NCI-H82 treated with DMSO at 0.1 percent for 48 hours (cell line): ENCODE measurements around the gene TANGO2.

Experiments used
- DNase-seq: peaks from one replicate; lab custom pipeline; 2025; ENCODE audit not compliant: unreplicated experiment; lab: John Stamatoyannopoulos, UW

TANGO2 gene

GRCh38 chr22:19994851-19995610, 25.9 kb upstream of the TANGO2 start:
- no peak for DNase-seq

GRCh38 chr22:19995611-19996339, 25.1 kb upstream of the TANGO2 start:
- DNase-seq: no peak

- DNase-seq: peak; percentile 39
Measured at GRCh38 chr22:19996694-19997384, 24.1 kb upstream of the TANGO2 start.

DNA sequence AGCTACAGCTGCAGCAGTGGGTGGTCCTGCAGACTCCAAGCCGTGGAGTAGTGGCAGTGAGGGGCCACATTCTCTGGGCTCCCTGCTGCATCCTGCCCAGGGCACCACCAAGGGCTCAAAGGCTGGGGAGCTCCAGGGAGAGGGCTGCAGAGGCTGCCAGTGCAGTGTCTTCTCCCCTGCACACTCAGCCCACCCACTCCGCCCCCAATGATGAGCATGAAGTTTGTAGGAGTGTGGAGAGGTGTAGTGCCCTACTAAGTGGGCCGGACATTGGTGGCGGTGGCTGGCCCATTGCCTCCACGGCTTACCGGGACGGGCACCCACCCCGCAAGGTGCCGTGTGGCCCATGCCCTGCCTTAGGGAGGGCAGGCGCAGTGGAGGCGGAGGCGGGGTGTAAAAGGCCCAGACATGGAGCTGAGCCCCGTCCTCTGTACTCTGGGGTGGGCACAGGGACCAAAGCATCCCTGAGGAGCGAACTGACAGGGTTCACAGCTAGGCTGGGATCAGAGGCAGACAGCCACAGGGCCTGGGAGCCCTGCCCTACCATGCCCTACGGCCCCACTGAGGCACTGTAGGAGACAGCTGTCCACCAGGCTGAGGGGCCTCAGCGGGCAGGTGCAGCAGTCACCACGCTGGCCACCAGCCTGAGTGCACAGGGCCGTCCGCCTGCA, 23.2 kb upstream of the TANGO2 start:
- DNase-seq: no peak

DNA sequence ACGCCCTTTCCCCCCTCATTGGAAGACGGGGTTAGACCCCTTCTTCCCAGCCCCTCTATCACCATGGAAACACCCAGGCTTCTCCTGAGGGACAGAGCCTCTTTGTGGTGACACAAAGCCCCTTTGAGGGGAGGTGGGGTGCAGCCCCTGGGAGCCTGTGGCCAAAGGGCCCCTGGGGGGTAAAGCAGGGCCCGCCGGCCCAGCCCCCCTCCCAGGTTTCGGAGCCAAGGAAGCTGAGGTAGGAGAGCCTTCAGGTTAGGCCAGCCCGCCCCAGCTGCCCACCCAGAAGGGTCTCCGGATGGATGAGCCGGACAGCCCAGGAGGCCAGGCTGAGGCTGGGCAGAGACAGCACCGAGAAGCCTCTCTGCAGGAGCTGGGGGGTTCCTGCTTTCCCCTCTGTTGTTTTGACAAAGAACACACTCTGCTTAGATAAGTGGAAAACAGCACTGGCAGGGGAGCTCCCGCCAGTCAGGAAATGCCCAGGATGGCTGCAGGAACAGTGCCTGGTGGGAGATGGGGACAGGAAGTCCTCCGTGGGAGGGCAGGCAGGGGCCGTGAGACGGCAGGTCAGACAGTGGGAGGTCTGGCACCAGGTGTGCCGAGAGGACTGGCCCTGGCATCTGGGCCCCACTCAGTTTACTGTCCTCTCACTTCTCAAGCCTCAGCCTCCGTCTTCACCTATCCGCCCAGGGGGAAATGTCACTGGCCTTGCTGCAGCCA, 22.5 kb upstream of the TANGO2 start:
- DNase-seq: no peak

DNA sequence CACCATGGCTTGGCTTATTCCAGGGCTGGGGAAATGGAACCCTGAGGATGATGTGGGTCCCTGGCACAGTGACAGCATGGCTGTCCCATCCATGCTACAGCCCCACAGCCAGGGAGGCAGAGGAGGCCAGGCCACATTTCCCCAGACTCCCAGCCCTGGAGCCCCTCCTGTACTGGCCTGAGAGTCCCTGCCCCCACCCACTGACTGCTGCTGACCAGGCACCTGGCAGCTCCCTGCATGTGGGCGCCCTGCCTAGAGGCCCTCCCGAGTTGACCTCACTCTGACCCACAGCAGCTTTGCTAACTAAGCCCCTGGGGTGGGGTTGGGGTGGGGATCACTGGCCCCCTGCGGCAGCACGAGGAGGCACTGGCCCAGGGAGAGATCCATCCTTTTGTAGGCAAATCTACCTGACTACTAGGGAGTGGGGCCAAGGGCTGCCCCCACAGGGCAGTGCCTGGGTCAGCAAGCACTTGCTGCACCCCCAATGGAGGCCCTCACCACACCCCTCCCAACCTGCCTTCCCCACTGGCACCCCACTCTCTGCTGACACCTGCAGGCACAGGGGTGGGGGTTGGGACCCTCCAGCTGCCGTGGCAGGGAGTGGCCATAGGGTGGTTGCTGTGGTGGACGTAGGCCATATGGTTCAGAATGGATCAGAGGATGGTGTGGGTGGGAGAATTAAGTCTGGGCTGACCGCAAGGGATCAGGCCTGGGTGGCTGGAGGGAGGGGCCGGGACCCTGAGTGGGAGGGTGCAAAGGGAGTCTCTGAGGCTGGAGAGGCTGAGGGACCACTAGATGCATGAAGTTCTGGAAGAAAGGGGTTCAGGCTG, 21.7 kb upstream of the TANGO2 start:
- DNase-seq: no peak

- DNase-seq: no peak
Measured at GRCh38 chr22:20000246-20001081, 20.4 kb upstream of the TANGO2 start.

DNA sequence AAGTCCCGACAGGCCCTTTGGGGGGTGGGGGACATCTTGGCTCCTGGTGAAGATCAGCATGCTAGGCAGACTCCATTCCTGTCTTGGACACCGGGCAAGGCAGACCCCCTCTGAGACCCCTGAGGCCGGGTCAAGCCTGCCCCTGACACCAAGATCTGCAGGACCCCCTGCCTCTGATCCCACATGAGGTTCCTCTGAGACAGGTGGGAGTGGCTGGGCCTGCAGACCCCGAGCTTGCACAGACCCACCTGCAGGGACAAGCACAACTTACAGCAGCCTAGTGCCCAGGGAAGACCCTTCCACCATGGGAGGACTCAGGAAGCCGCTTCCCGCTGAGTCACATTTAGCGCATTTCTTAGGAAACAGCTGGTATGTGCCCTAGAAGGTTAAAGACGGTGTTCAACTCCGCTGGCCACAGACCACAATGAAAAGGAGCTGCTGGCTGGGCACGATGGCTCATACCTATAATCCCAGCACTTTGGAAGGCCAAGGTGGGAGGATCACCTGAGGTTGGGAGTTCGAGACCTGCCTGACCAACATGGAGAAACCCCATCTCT, 19.8 kb upstream of the TANGO2 start:
- DNase-seq: no peak

- DNase-seq: no peak
Measured at GRCh38 chr22:20002128-20002527, 18.8 kb upstream of the TANGO2 start.

DNA sequence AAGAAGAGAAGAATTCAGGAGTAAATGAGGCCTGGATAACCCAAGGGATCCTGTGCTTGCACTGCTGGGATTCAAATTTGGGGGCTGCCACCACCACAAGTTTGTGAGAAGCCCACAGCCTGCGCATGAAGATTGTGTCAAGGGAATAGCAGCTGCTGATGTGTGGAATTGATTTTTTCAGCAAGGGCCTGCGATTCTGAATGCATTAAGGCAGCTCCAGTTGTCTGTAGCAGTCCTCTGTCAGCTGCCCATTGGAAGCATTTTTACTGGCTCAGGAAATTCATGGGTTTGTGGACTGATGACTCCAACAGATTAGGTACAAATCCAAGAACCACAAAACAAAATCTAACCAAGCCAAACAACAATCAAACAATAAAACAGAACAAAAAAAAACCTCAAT, 18.3 kb upstream of the TANGO2 start:
- no peak for DNase-seq

- no peak for DNase-seq
Measured at GRCh38 chr22:20003304-20003703, 17.6 kb upstream of the TANGO2 start.

- DNase-seq: no peak
Measured at GRCh38 chr22:20004464-20004863, 16.4 kb upstream of the TANGO2 start.

- DNase-seq: no peak
Measured at GRCh38 chr22:20008221-20008995, 12.5 kb upstream of the TANGO2 start.

GRCh38 chr22:20009018-20009491, 11.9 kb upstream of the TANGO2 start:
- no peak for DNase-seq

DNA sequence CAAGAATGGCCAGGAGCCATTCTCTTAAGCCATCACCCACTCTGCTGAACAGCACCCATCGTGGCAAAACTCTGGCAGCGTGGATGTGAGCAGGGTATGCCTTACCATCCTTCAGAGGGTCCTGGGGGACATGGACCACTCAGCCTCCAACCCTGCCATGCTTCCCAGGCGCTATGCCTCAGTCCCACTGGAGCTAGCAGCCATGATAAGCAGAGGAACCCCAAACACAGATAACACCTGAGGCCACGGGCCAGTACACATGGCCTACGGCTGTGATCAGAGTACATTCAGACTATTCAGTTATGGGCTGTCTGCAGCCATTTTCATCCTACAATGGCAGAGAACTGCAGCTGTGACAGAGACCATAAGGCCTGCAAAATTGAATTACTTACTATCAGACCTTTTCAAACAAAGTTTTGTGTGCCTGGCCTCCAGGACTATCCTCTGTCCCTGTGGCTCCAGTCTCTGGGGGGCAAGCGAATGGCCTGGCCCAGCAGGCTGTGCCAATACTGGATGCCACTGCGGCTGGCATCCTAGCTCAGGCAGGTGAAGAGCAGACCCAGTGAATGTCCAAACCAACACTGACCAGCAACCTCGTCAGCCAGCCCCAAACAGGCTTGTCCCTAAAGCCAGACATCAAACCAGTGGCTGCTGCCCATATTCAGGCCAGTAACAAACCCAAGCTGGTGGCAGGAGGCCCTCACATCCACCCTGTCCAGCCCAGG, 11.2 kb upstream of the TANGO2 start:
- DNase-seq: no peak

GRCh38 chr22:20010307-20011122, 10.4 kb upstream of the TANGO2 start:
- DNase-seq: no peak
